ENCODE data around the gene SYT17. TPM values are rescaled to one million over a fixed set of nuclear protein-coding genes. Genes with fewer than 3 reads are reported as not detected.

SYT17 gene
- total RNA-seq, 1 donor from 2014 or later, result 25.4 TPM

DNA sequence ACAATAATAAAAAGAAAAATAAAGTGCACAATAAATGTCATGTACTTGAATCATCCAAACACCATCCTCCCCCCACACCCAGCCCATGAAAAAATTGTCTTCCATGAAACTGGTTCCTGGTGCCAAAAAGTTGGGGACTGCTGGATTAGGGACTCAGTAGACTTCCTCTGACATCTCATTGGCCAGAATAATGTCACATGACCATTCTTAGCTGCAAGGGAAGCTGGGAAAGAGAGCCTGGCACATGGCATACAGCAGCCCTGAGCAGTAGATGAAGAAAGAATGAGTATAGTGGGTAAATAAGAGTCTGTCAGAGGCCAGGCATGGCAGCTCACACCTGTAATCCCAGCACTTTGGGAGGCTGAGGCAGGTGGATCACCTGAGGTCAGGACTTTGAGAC, 41.7 kb upstream of the SYT17 start:
- ATAC-seq (ENCODE audit: low read depth), result no peak
- H3K4me3 Mint-ChIP-seq, result no peak overlapping the region
- peaks cover 22% of the 10 kb centered on the region for H3K4me1 Mint-ChIP-seq
- CTCF ChIA-PET, result no interaction called here
- POLR2A ChIA-PET, result no interaction called here
- no peaks in the 10 kb centered on the region for H3K27me3 Mint-ChIP-seq
- H3K36me3 Mint-ChIP-seq (ENCODE audit: low read depth), result no peaks in the 10 kb centered on the region
- no peak for TF ChIP-seq CTCF (IDR thresholded peaks at IDR 0.05)
- intact Hi-C loops (cut with micrococcal nuclease), result no loop called here
- no peaks in the 10 kb centered on the region for H3K9me3 Mint-ChIP-seq
- no peak for DNase-seq
- no peak overlapping the region for H3K27ac Mint-ChIP-seq

GRCh38 chr16:19127205-19127604, 40.8 kb upstream of the SYT17 start:
- H3K4me3 Mint-ChIP-seq, result no peak overlapping the region
- ATAC-seq (ENCODE audit: low read depth), result no peak
- no peak for TF ChIP-seq CTCF (IDR thresholded peaks at IDR 0.05)
- H3K4me1 Mint-ChIP-seq, result peaks cover 31% of the 10 kb centered on the region
- no peaks in the 10 kb centered on the region for H3K36me3 Mint-ChIP-seq (ENCODE audit: low read depth)
- intact Hi-C loops (cut with micrococcal nuclease), result no loop called here
- H3K27me3 Mint-ChIP-seq, result no peaks in the 10 kb centered on the region
- peak overlapping the region; percentile 26 for H3K27ac Mint-ChIP-seq
- ChIA-PET POLR2A (interaction anchor here (0.8 kb wide), 1 partner anchor 10 kb away, joined by 3 read pairs; no protein-coding TSS in a partner anchor), CTCF (no interaction called here)
- no peaks in the 10 kb centered on the region for H3K9me3 Mint-ChIP-seq
- DNase-seq, result no peak

- peak overlapping the region; percentile 26 for H3K27ac Mint-ChIP-seq
- H3K4me1 Mint-ChIP-seq, result peaks cover 36% of the 10 kb centered on the region
- TF ChIP-seq CTCF (IDR thresholded peaks at IDR 0.05), result no peak
- POLR2A ChIA-PET, result interaction anchor here (0.8 kb wide), 2 partner anchors 10 to 34 kb away, joined by 3 read pairs; no protein-coding TSS in a partner anchor
- no peaks in the 10 kb centered on the region for H3K36me3 Mint-ChIP-seq (ENCODE audit: low read depth)
- DNase-seq (no peak), ATAC-seq (ENCODE audit: low read depth) (no peak)
- intact Hi-C loops (cut with micrococcal nuclease), result no loop called here
- no peak overlapping the region for H3K4me3 Mint-ChIP-seq
- no peaks in the 10 kb centered on the region for H3K9me3 Mint-ChIP-seq
- H3K27me3 Mint-ChIP-seq, result no peaks in the 10 kb centered on the region
- CTCF ChIA-PET, result no interaction called here
Observed at GRCh38 chr16:19127674-19128131, 40.3 kb upstream of the SYT17 start.

DNA sequence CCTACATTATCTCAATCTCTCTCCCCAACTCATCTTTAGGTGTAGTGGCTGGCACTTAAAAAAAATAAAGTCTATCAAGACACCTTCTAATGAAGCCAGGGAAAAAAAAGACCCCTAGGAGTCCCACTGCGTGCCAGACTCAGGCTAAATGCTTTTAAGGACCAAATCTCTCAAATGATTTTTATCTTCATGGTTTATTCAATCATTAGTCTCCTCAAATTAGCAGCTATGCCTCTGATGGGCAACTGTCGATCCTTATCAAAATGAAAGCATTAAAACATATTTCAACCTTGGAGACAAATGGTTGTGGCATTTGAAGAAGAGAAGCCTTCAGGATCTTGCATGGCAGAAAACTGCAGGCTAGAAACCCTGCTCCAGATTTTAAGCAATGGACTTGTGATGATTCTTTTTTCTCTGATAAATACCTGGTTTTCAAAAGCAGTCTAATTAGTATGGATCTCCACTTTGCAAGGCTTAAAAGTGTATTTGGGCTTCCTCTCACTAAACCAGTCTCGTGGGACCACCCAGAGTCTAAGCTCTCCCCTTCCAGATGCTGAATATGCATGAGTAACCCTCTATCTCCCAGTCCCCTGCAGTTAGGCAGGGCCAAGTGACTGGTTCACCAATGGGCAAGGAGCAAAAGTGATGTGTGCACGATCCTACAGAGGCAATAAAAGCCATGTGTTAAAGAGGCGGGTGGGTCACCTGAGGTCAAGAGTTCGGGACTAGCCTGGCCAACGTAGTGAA, 39.4 kb upstream of the SYT17 start:
- TF ChIP-seq CTCF (IDR thresholded peaks at IDR 0.05), result no peak
- DNase-seq, result no peak
- Mint-ChIP-seq H3K27ac (no peak overlapping the region), H3K9me3 (no peaks in the 10 kb centered on the region), H3K36me3 (ENCODE audit: low read depth) (no peaks in the 10 kb centered on the region), H3K4me1 (peaks cover 42% of the 10 kb centered on the region), H3K27me3 (no peaks in the 10 kb centered on the region), H3K4me3 (no peak overlapping the region)
- intact Hi-C loops (cut with micrococcal nuclease), result no loop called here
- ATAC-seq (ENCODE audit: low read depth), result no peak
- ChIA-PET CTCF (no interaction called here), POLR2A (interaction anchor here (0.8 kb wide), 1 partner anchor 33 kb away, joined by 3 read pairs; no protein-coding TSS in a partner anchor)

- peaks cover 42% of the 10 kb centered on the region for H3K4me1 Mint-ChIP-seq
- intact Hi-C loops (cut with micrococcal nuclease), result loop anchor here (5.0 kb wide), 1 partner anchor 33 kb away; no protein-coding TSS in a partner anchor
- H3K9me3 Mint-ChIP-seq, result no peaks in the 10 kb centered on the region
- DNase-seq (no peak), ATAC-seq (ENCODE audit: low read depth) (no peak)
- TF ChIP-seq CTCF (IDR thresholded peaks at IDR 0.05), result no peak
- no peak overlapping the region for H3K27ac Mint-ChIP-seq
- no peaks in the 10 kb centered on the region for H3K27me3 Mint-ChIP-seq
- POLR2A ChIA-PET, result interaction anchor here (0.8 to 2.4 kb wide), 3 partner anchors 13 to 18 kb away, joined by 3 to 17 read pairs (median 3); partner anchors contain the start of gene ITPRIPL2
- H3K36me3 Mint-ChIP-seq (ENCODE audit: low read depth), result no peaks in the 10 kb centered on the region
- CTCF ChIA-PET, result no interaction called here
- H3K4me3 Mint-ChIP-seq, result no peak overlapping the region
Observed at GRCh38 chr16:19130385-19130784, 37.7 kb upstream of the SYT17 start.
